ENCODE measurements around the gene TRAF2. TPM values are rescaled to one million over a fixed set of nuclear protein-coding genes. Genes with fewer than 3 reads are reported as not detected.

The TRAF2 gene
- polyA plus RNA-seq, 3 donors = 1.6 to 6.1 (median 2.0) TPM

DNA sequence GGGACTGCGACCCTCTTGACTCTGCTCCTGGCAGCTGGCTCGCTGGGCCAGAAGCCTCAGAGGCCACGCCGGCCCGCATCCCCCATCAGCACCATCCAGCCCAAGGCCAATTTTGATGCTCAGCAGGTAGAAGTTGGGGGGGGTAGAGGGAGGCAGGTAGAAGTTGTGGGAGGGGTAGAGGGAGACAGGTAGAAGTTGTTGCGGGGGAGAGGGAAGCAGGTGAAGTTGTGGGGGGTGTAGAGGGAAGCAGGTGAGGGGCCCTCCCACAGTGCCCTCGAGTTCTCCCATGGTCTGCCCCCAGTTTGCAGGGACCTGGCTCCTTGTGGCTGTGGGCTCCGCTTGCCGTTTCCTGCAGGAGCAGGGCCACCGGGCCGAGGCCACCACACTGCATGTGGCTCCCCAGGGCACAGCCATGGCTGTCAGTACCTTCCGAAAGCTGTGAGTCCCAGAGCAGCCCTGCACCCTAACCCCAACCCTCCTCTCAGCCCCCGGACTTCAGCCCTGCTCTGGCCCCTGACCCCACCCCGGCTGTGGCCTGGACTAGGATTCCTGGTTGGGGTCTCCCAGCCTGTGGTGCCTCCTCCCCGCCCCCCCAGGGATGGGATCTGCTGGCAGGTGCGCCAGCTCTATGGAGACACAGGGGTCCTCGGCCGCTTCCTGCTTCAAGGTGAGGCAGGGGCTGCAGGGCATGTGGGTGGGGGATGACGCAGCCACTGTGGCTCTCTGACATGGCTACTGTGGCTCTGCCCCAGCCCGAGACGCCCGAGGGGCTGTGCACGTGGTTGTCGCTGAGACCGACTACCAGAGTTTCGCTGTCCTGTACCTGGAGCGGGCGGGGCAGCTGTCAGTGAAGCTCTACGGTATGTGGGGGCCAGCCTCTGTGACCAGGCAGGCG is 59.3 kb downstream of the TRAF2 start:
- no peak overlapping the region for H2AFZ ChIP-seq (ENCODE audit: insufficient read depth, low read depth, low read length, poor library complexity, severe bottlenecking)
- Mint-ChIP-seq H3K27me3 (ENCODE audit: low read depth in 3 of 3) (peaks cover 0 to 6% (median 4%) of the 10 kb centered on the region in 3 donors), H3K36me3 (peaks cover 16 to 27% of the 10 kb centered on the region in 2 donors), H3K4me1 (peaks cover 15% of the 10 kb centered on the region), H3K27ac (peak overlapping the region in 1 of 7 donors; percentile 71), H3K4me3 (no peak overlapping the region), H3K9me3 (no peaks in the 10 kb centered on the region)
- no peaks in the 10 kb centered on the region for H3K27me3 ChIP-seq (ENCODE audit: control insufficient read depth in 2 of 2, insufficient read depth in 2 of 2, low read length in 2 of 2)
- peaks cover 24 to 38% of the 10 kb centered on the region in 2 donors for H3K4me1 ChIP-seq (ENCODE audit: control insufficient read depth in 1 of 2, insufficient read depth in 2 of 2, low read length in 2 of 2)
- no peak for TF ChIP-seq CTCF (IDR thresholded peaks at IDR 0.05)
- intact Hi-C loops (cut with micrococcal nuclease) = loop anchor here (2.0 to 10.0 kb wide), 4 partner anchors 59 to 141 kb away; partner anchors contain the start of genes AJM1 (in 1 of the 2), FUT7 (in 1 of the 2), PHPT1 (in 1 of the 2) and RABL6 (in 1 of the 2)
- peaks cover 25 to 27% of the 10 kb centered on the region in 2 donors for H3K36me3 ChIP-seq (replicated peaks in 1 of 2; ENCODE audit: control insufficient read depth in 1 of 2, insufficient read depth in 2 of 2, low read length in 2 of 2)
- H3K27ac ChIP-seq (ENCODE audit: low read depth in 1 of 2, low read length in 2 of 2) = no peak overlapping the region
- no peak for DNase-seq
- 81% methylated on average over 18 of the region's 30 CpGs for WGBS (ENCODE audit: insufficient coverage)
- peaks cover 33% of the 10 kb centered on the region for H4K20me1 ChIP-seq (ENCODE audit: insufficient read depth, low read length)
- no peak overlapping the region for H3K4me2 ChIP-seq (replicated peaks; ENCODE audit: extremely low read depth, low read length, poor library complexity, severe bottlenecking)
- peaks cover 20% of the 10 kb centered on the region for H3K79me2 ChIP-seq (ENCODE audit: insufficient read depth, low read length)
- no peak overlapping the region for H3K4me3 ChIP-seq (replicated peaks in 1 of 3; ENCODE audit: low read depth in 2 of 3, low read length in 3 of 3)
- H3K9ac ChIP-seq (ENCODE audit: insufficient read depth, low read length, poor library complexity, severe bottlenecking) = no peak overlapping the region
- H3K9me3 ChIP-seq (replicated peaks in 1 of 2; ENCODE audit: control insufficient read depth in 1 of 2, insufficient read depth in 1 of 2, low read length in 2 of 2) = no peaks in the 10 kb centered on the region

GRCh38 chr9:136946228-136947027 is 60.1 kb downstream of the TRAF2 start:
- Histone ChIP-seq H3K27ac (ENCODE audit: low read depth in 1 of 2, low read length in 2 of 2) (no peak overlapping the region), H3K27me3 (ENCODE audit: control insufficient read depth in 2 of 2, insufficient read depth in 2 of 2, low read length in 2 of 2) (no peaks in the 10 kb centered on the region), H3K9me3 (replicated peaks in 1 of 2; ENCODE audit: control insufficient read depth in 1 of 2, insufficient read depth in 1 of 2, low read length in 2 of 2) (no peaks in the 10 kb centered on the region), H3K36me3 (replicated peaks in 1 of 2; ENCODE audit: control insufficient read depth in 1 of 2, insufficient read depth in 2 of 2, low read length in 2 of 2) (peaks cover 16 to 18% of the 10 kb centered on the region in 2 donors), H3K79me2 (ENCODE audit: insufficient read depth, low read length) (peaks cover 20% of the 10 kb centered on the region), H3K4me2 (replicated peaks; ENCODE audit: extremely low read depth, low read length, poor library complexity, severe bottlenecking) (no peak overlapping the region), H3K4me1 (ENCODE audit: control insufficient read depth in 1 of 2, insufficient read depth in 2 of 2, low read length in 2 of 2) (peaks cover 25 to 41% of the 10 kb centered on the region in 2 donors), H3K9ac (ENCODE audit: insufficient read depth, low read length, poor library complexity, severe bottlenecking) (no peak overlapping the region), H3K4me3 (replicated peaks in 1 of 3; ENCODE audit: low read depth in 2 of 3, low read length in 3 of 3) (no peak overlapping the region), H4K20me1 (ENCODE audit: insufficient read depth, low read length) (peaks cover 25% of the 10 kb centered on the region), H2AFZ (ENCODE audit: insufficient read depth, low read depth, low read length, poor library complexity, severe bottlenecking) (no peak overlapping the region)
- Mint-ChIP-seq H3K4me3 (no peak overlapping the region), H3K9me3 (no peaks in the 10 kb centered on the region), H3K36me3 (peaks cover 8 to 19% of the 10 kb centered on the region in 2 donors), H3K27ac (no peak overlapping the region), H3K27me3 (ENCODE audit: low read depth in 3 of 3) (peaks cover 0 to 6% (median 4%) of the 10 kb centered on the region in 3 donors), H3K4me1 (peaks cover 15% of the 10 kb centered on the region)
- intact Hi-C loops (cut with micrococcal nuclease) = loop anchor here (10.0 kb wide), 3 partner anchors 88 to 142 kb away; partner anchors contain the start of genes AJM1 (in 1 of the 2), FUT7 (in 1 of the 2), PHPT1 (in 1 of the 2) and RABL6 (in 1 of the 2)
- no peak for DNase-seq
- WGBS (ENCODE audit: insufficient coverage) = 84% methylated on average over 20 of the region's 27 CpGs
- no peak for TF ChIP-seq CTCF (IDR thresholded peaks at IDR 0.05)
